DMS 273 treated with DMSO at 0.1 percent for 48 hours (cell line): ENCODE results near the gene SGCE.

Experiments used
- DNase-seq: peaks from one replicate; lab custom pipeline; 2025; lab: John Stamatoyannopoulos, UW

SGCE gene

GRCh38 chr7:94658826-94659225, 2.9 kb upstream of the SGCE start:
- DNase-seq: no peak

- peak; percentile 94 for DNase-seq
Measured at GRCh38 chr7:94657771-94658693, 2.1 kb upstream of the SGCE start.

GRCh38 chr7:94656925-94657731, 1.2 kb upstream of the SGCE start:
- DNase-seq: peak; percentile 52

GRCh38 chr7:94656658-94656924, 658 bp upstream of the SGCE start:
- DNase-seq: no peak

GRCh38 chr7:94655126-94655847, 646 bp downstream of the SGCE start:
- peak; percentile 60 for DNase-seq

- DNase-seq: no peak
Measured at GRCh38 chr7:94654783-94655125, 1.2 kb downstream of the SGCE start.

- DNase-seq: no peak
Measured at GRCh38 chr7:94650147-94651051, 5.5 kb downstream of the SGCE start.

- no peak for DNase-seq
Measured at GRCh38 chr7:94649450-94649849, 6.5 kb downstream of the SGCE start.

- no peak for DNase-seq
Measured at GRCh38 chr7:94648731-94649130, 7.2 kb downstream of the SGCE start.

GRCh38 chr7:94647295-94647694, 8.6 kb downstream of the SGCE start:
- no peak for DNase-seq

- no peak for DNase-seq
Measured at GRCh38 chr7:94643771-94644545, 12.0 kb downstream of the SGCE start.

- no peak for DNase-seq
Measured at GRCh38 chr7:94642838-94643653, 12.9 kb downstream of the SGCE start.

GRCh38 chr7:94639384-94639783, 16.5 kb downstream of the SGCE start:
- DNase-seq: no peak

- DNase-seq: no peak
Measured at GRCh38 chr7:94635687-94636086, 20.2 kb downstream of the SGCE start.

- no peak for DNase-seq
Measured at GRCh38 chr7:94634502-94634901, 21.4 kb downstream of the SGCE start.

- DNase-seq: no peak
Measured at GRCh38 chr7:94633687-94634086, 22.2 kb downstream of the SGCE start.

GRCh38 chr7:94633014-94633341, 23.0 kb downstream of the SGCE start:
- no peak for DNase-seq

GRCh38 chr7:94632338-94633013, 23.5 kb downstream of the SGCE start:
- no peak for DNase-seq

- no peak for DNase-seq
Measured at GRCh38 chr7:94630855-94631254, 25.1 kb downstream of the SGCE start.

GRCh38 chr7:94623820-94624219, 32.1 kb downstream of the SGCE start:
- DNase-seq: no peak
